Psoas muscle (tissue), 8 donors: ENCODE data around the gene ATP9A. TPM values are rescaled to one million over a fixed set of nuclear protein-coding genes. Genes with fewer than 3 reads are reported as not detected.

Experiments
- ATAC-seq, 4 donors: fragments of 200-7000 bp; cut with Tn5 transposase; one replicate each; pipeline ENCODE4 v1.9.1; 2020; ENCODE audit warnings: moderate library complexity in 3 of 4, mild to moderate bottlenecking in 2 of 4
- DNase-seq, 2 donors: peaks; one replicate each; pipeline ENCODE4 v3.0.0-alpha.2; 2020
- H3K27ac ChIP-seq: fragments of 200-600 bp; one replicate; pipeline ENCODE4 v1.8.0; 2022
- H3K27me3 ChIP-seq, 3 donors: fragments of 200-600 bp in 1 of 3; one replicate each; pipeline versions ENCODE4 v1.6.1 to v1.8.0; 2013 to 2022; ENCODE audit warnings: low read length in 2 of 3, mild to moderate bottlenecking in 2 of 3, moderate library complexity in 1 of 3; ENCODE audit not compliant: insufficient read depth in 3 of 3
- H3K36me3 ChIP-seq, 2 donors: fragments of 200-600 bp in 1 of 2; one replicate each; pipeline versions ENCODE4 v1.6.1 to v1.8.0; 2013 to 2022; ENCODE audit warnings: low read depth in 1 of 2, mild to moderate bottlenecking in 1 of 2, moderate library complexity in 1 of 2; ENCODE audit not compliant: insufficient read depth in 1 of 2
- H3K4me1 ChIP-seq: fragments of 200-600 bp; one replicate; pipeline ENCODE4 v1.8.0; 2022
- H3K4me3 ChIP-seq: fragments of 200-600 bp; one replicate; pipeline ENCODE4 v1.8.0; 2022; ENCODE audit warnings: mild to moderate bottlenecking
- H3K9me3 ChIP-seq: fragments of 200-600 bp; one replicate; pipeline ENCODE4 v1.8.0; 2022
- CTCF ChIP-seq: fragments of 200-600 bp; IDR thresholded peaks from one replicate; pipeline ENCODE4 v1.8.0; 2022; ENCODE audit warnings: antibody characterized with exemption
- WGBS, 3 donors: extraction: QIAGEN DNeasy Blood & Tissue Kit; methylation state at CpG; one replicate each; pipeline versions ENCODE4 v1.1.6 to v1.1.7; 2013; 5-methylcytosine and 5-hydroxymethylcytosine counted together
- intact Hi-C, 2 donors: fragments of 100-400 bp; cut with DNase I; formaldehyde crosslinking; loops; one replicate each; pipeline versions ENCODE4 v1.11.0 to v1.14.2; 2022
- polyA plus RNA-seq, 3 donors: library from polyadenylated mRNA; stranded (reverse); fragments of 200-250 nt; gene quantifications; one replicate each; pipeline ENCODE4 v1.2.3, GENCODE V29; 2013
- total RNA-seq, 4 donors: library from RNA; stranded (reverse); fragmentation: NEBNext Ultra II Directional in 2 of 4; extraction: Animal tissue kit (Norgen Biotek cat#: 25700) in 2 of 4; gene quantifications; one replicate each; pipeline versions ENCODE4 v1.2.1 to v1.2.4, GENCODE V29; 2021 to 2023
- donor health status: healthy with polysubstance abuse.
- donor health status: DM: no; HTN: no; CAD: no; lungs with moderate emphysema.
- donor health status: Bipolar disorder and iron deficiency.
- donor health status: healthy.
- donor health status: DM: yes; HTN: yes; CAD: no.
- donor health status: DM: no; HTN: no; CAD: no.
- donor health status: DM: no; HTN: no; CAD: no.
- donor health status: DM: yes; HTN: yes; CAD: no.

The ATP9A gene
- total and polyA plus RNA-seq, 7 donors, result 1.8 to 42.3 (median 17.2) TPM

- H3K9me3 ChIP-seq, result no peaks in the 10 kb centered on the region
- no peak for DNase-seq
- H3K4me1 ChIP-seq, result peaks cover 10% of the 10 kb centered on the region
- no peak for ATAC-seq
- TF ChIP-seq CTCF, result no peak
- no peak overlapping the region for H3K27ac ChIP-seq
- WGBS, 3 donors, result 96 to 99% (median 97%) methylated on average over 3 of the region's 3 CpGs
- H3K36me3 ChIP-seq, result no peaks in the 10 kb centered on the region
- intact Hi-C loops, result no loop called here
- no peaks in the 10 kb centered on the region for H3K27me3 ChIP-seq
- no peak overlapping the region for H3K4me3 ChIP-seq
Observed at GRCh38 chr20:51551186-51551585, 217.0 kb downstream of the ATP9A start.

- TF ChIP-seq CTCF, result no peak
- H3K9me3 ChIP-seq, result no peaks in the 10 kb centered on the region
- H3K36me3 ChIP-seq, result no peaks in the 10 kb centered on the region
- H3K4me3 ChIP-seq, result no peak overlapping the region
- H3K4me1 ChIP-seq, result peaks cover 5% of the 10 kb centered on the region
- H3K27ac ChIP-seq, result no peak overlapping the region
- H3K27me3 ChIP-seq, result no peaks in the 10 kb centered on the region
- DNase-seq (no peak), ATAC-seq (no peak)
- 98 to 99% (median 99%) methylated on average over 4 of the region's 4 CpGs for WGBS, 3 donors
- intact Hi-C loops, result loop anchor here in 1 of 2 donors (5.0 kb wide), 1 partner anchor 87 kb away; no protein-coding TSS in a partner anchor
Observed at GRCh38 chr20:51549474-51549873, 218.7 kb downstream of the ATP9A start.

GRCh38 chr20:51547951-51548350 lies 220.2 kb downstream of the ATP9A start:
- Histone ChIP-seq H3K4me3 (no peak overlapping the region), H3K27ac (no peak overlapping the region), H3K36me3 (no peaks in the 10 kb centered on the region), H3K4me1 (peaks cover 5% of the 10 kb centered on the region), H3K27me3 (no peaks in the 10 kb centered on the region), H3K9me3 (no peaks in the 10 kb centered on the region)
- TF ChIP-seq CTCF, result no peak
- ATAC-seq, result no peak
- intact Hi-C loops, result loop anchor here in 1 of 2 donors (5.0 kb wide), 1 partner anchor 86 kb away; no protein-coding TSS in a partner anchor
- WGBS, 3 donors, result 95 to 99% (median 97%) methylated on average over 7 of the region's 7 CpGs
- no peak for DNase-seq

Other genes starting within 250 kb of the ATP9A start
- gene NFATC2, start 225.7 kb downstream of the ATP9A start, total RNA-seq, result 1 to 10 TPM in 3 of 4 donors, under 1 TPM in 1; 0.64 to 3.1 (median 2.1) TPM
- gene NFATC2, start 225.7 kb downstream of the ATP9A start, polyA plus RNA-seq, result under 1 TPM; 0.18 to 0.64 (median 0.48) TPM
- gene SALL4, start 34.1 kb upstream of the ATP9A start, total RNA-seq, result not detected
- gene SALL4, start 34.1 kb upstream of the ATP9A start, polyA plus RNA-seq, result not detected